Stimulated activated CD8-positive, alpha-beta memory T cell treated with anti-CD3 and anti-CD28 coated beads, Interleukin-12 subunit alpha, Interleukin-12 subunit beta, amount 100 ng/mL, for 4 hours (primary cell): ENCODE results near the gene SHB.
"Not testable (repeated sequence)": the region's sequence is repeated elsewhere in the genome, so short reads cannot be mapped to it uniquely, and the experiment has no call there.

ENCODE experiments used
- DNase-seq: peaks from one replicate; pipeline ENCODE4 v3.0.0-alpha.2; 2020; ENCODE audit warnings: low read depth

The SHB gene

DNA sequence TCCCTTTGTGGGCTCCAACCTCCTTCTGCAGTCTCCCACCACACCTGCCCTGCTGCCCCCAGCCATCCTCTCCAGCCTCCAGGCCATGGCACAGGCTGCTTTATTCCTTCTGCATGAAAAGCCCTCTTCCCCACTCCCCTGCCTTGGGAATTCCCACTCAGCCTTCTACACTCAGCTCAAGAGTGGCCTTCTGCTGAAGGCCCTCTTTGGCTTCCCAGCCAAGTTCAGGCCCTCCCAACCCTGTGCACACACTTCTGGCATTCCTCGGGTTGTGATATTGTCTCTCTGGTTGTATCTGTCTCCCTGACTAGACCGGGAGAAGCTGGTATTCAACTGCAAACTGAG, 5.7 kb downstream of the SHB start:
- no peak for DNase-seq

DNA sequence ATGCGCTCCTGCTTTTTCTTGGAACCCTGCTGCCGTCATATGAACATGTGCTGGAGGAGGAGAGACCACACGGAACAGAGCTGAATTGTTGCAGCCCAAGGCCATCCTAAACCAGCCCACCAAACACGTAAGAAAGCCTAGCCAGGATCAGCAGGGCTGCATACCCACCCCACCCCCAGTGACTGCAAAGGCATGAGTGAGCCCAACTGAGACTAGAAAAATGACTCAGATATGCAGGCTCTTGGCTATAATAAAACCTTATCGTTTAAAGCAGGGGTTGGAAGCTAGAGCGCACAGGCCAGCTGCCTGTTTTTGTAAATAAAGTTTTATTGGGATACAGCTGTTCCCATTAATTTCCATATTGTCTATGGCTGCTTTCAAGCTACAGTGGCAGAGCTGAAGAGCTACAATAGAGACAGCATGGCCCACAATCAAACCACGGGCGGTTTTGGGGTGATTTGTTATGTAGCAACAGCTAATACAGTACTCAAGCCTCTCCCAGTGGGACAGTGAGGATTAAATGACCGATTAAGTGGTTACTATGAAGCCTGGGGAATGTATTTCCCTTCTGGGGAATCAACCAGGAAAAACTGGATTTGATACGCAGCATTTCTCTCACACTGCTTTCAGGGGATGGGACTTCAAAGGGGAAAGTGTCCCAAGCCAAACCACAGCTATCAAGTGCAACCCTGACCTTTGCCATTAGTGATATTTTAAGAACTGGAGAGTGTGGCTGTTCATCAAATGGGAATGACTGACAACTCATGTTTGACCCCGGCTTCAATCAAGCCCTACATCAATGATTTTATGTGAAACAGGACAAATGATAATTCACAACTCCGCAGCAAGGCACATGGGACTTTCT, 6.3 kb downstream of the SHB start:
- no peak for DNase-seq

GRCh38 chr9:38062106-38062497, 6.9 kb downstream of the SHB start:
- DNase-seq = no peak

DNA sequence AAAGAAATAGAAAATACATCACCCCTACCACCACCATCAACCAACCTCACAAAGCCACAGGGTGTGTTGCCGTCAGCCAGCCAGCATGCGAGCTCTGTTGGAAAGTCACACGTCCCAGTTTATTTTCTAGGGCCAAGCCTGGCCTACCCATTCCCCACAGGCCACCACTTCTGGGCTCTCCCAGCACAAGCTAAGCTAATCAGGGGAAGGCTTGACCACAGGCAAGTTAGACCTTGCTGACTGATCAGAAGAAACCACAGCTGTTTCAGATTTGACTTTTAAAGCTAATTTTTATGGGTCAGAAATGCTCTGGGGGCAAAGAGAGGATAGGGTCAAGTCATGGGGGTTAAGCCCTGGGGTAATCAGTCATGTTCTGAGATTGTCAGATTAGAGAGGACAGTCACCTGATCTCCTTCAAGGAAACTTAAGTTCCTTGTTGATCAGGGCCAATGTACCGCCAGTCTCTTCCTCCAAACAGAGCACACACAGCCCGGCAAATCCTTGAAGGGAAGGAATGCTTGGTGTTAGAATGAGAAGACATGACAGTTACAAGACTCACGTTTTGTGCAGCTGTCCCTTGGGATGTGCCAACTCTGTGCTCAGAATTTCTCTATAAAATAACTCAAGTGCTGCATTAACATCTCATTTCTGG, 7.6 kb downstream of the SHB start:
- no peak for DNase-seq

DNA sequence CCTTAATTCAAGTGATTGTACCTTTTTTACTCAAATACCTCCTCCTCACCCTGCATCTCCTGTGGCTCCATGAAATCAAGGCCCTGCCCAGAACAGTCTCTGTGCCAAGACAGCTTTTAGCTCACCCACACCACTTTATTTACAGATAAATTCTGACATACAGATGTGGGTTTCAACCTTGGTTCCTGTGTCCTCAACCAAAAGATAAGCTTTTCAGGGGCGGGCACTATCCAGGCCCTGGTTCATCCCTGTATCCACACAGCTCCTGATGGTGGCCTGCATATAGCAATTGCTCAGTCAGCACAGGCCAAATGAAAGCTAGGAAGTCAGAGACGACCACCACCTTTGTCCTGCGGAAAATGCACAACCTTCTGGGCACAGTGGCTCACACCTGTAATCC, 8.3 kb downstream of the SHB start:
- DNase-seq = no peak

DNA sequence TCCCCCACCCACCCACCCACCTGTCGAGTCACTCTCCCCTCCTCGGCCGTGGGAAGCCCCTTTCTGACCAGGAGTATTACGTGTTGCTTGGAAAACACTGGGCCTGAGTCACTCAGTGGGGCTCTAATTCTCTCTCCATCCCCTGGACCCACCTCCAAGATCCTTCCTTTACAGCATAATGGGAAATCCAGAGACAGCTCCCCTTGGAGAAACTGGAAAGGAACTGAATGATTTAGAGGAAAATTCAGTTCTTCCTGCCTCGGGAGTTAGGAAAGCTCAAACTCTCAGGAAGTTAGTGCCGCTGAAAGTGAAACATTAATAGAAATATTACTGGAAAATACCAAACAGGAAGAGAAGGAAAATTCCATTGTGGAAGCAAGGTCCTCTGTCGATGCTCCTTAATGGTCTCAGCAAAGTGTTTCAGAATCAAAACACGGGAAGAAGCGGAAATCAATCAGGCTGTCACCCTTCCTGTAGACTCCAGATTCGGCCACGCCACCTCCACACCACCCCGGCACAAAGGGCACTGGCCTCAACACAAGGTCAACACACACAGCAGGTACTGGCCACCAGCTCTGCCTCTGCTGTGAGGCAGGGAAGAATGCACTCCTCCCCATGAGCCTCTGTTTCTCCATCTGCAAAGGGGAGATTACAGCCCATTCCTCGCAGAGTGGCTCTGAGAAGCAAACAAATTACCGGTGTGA, 9.6 kb downstream of the SHB start:
- DNase-seq = no peak

- DNase-seq = no peak
Observed at GRCh38 chr9:38058452-38059232, 10.4 kb downstream of the SHB start.

DNA sequence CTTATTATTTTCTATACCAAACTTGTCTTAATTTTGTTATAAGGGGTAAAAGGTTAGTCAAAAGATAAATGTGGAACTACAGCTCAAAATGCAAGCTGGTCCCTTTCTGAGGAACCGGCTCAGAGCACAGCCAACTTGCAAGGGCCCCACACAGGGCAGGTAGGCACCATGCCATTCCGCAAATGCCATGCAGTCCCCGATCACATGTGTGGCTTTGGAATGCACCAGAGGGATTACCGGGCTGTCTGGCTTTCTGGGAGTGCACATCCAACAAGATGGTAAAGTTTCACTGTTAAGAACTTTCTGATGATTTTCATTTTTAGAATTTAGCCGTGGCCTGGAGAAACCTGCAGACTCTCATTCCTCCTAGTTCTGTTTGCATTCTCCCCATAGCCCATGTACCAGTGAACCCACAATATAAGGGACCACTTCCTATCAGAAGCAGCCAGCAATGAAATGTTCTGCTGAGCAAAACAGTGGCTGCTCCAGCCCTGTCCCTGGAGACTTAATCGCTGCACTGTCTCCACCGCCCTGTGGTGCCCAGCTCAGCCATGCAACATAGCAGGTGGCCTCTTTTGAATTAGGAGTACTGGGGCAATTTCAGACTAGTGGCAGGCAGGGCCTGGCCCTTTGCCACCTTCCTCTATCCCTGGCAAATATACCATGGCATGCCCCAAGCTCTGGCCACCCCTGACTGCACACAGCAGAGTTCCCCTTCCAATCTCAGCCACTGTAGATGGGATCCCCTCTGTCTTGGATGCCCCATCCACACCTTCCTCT, 11.4 kb downstream of the SHB start:
- DNase-seq = no peak

DNA sequence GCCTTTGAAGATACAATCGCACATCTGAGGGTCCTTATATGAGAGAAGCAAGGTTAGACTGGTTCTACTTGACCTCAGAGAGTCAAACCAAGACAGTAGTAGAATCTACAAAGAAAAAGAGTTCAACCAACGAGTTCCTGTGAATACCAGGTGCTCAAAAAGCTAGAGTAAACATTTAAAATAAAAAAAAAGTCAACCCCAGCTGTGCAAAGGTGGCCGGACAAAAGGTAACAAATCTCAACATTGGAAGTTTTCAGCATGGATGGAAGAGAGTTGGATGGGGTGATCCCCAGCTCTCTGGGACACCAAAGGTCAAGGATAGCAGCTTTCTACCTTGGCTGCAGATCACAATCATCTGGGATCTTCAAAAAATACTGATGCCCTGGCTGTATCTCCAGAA, 14.4 kb downstream of the SHB start:
- DNase-seq = no peak

- no peak for DNase-seq
Observed at GRCh38 chr9:38053697-38054461, 15.1 kb downstream of the SHB start.

- DNase-seq = no peak
Observed at GRCh38 chr9:38051780-38052546, 17.1 kb downstream of the SHB start.

DNA sequence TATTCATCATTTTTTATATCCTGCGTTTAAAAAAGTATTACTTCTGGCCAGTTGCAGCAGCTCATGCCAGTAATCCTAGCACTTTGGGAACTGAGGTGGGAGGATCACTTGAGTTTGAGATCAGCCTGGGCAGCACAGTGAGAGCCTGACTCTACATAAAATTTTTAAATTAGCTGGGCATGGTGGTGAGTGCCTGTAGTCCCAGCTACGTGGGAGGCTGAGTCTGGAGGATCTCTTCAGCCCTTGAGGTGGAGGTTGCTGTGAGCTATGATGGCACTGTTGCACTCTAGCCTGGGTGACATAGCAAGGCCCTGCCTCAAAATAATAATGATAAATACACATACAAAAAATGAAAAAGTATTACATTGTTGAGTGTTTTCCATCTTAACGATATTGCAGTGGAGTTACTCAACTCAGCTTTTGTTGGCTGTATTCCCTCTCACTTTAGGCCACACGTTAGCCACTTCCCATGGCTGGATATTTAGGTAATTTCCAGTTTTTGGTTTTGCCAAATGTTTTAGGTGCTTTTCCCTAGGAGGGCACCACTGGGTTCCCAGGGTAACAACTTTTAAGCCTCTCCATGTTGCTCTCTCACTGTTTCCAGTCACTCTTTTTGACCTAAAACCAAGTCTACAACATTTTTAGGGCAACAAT, 20.6 kb downstream of the SHB start:
- DNase-seq = no peak

DNA sequence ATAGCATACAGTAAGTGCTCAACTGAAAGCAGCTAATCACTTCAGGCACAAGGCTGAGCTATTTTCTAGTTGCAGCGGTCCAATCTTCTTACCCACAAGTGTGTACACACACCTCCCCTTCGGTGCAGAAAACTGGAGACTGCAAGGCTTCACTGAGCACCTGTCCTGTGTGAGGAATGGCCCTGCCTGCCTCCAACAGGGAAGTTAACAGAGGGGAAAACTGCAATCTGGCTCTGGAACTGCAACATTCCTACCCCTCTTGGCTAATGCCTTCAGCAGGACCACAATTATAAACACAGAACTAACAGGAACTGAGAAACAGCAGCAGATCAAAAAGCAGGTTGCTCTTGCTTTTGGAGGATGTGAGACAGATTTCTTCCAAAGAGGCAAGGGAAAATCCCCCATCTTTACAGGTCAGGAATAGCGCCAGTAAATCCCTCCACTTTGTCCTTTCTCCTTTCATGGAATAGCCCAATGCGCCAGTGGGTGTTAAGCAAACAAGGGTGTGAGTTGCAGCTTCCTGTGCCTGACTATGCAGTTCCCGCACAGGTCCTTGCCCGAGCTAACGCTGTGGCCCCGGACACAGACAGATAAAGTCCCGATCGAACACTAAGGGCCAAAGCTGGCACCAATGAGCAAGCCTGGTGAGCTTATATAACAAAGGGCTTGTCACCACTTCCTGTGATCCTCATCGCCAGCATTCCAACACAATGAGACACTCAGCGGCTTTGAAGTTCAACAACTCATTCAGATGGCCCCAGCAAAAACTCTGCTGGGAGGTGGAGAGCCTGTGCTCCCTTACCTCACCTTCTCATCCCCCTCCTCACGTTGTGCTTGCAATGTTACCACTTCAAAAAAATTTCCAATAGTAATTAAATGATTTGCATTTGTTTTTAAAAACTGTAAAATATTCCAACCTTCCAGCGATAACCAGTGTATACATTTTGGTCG, 21.5 kb downstream of the SHB start:
- DNase-seq = no peak

GRCh38 chr9:38046661-38047300, 22.2 kb downstream of the SHB start:
- DNase-seq = no peak

DNA sequence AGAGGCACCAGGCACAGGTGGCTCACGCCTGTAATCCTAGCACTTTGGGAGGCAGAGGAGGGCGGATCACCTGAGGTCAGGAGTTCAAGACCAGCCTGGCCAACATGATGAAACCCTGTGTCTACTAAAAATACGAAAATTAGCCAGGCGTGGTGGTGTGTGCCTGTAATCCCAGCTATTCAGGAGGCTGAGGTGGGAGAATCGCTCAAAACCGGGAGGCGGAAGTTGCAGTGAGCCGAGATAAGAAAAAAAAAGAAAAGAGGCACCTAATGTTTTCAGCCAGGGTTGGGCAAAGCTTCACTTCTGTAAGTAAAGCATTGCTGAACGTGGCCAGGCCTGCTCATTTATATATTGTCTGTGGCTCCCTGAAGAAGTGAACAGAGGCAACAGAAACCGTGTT, 23.1 kb downstream of the SHB start:
- DNase-seq = not testable (repeated sequence)

DNA sequence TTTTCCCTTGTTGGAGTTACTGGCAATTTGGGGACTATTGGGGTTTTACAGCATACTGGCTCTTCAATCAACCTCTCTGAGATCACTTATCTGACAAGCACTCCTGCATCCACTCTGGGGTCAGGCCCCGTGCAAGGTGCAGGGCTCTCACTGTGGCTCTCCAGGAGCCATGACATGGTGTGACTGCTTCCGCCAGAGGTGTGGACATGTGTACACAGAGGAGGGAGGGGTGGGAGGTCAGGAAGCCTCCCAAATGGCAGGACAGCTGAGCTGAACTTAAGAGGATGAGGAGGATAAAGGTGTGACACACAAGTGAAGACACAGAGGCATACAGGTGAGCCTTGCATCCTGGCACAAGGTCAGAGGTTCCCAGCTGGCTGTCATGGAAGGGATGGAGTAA, 24.3 kb downstream of the SHB start:
- DNase-seq = no peak

DNA sequence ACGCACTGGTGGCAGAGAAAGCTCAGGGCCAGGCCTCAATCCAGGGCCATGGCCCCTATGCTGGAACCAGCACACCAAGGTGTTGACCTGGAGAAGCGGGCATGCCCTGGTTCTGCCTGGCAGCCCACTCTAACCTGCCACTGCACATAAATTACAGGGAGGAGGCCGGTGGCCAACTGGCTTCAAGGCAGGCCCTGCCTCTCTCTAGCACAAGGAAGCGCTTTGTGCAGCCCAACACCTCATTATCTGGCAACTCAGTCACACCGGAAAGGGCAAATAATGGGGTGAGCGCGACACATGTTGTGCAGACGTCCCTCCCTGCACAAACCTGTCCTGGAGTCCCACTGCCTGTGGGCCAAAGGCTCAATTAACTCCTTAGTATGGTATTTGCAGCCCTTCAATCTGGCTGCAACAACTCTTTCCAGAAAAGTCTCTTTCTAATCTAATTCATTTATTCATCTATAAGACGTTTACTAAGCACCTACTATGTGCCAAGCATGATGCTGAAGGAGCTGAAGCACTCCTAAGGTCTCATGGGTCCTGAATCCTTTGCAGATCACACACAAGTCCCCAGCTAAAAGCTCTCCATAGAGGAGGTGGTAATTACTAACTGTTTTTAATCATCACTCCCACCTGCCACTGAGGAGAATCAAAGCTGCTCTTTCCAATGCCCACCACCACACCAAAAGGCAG, 24.9 kb downstream of the SHB start:
- no peak for DNase-seq
